K562 (cell line): ENCODE measurements around the gene BRME1. TPM values are rescaled to one million over a fixed set of nuclear protein-coding genes. Genes with fewer than 3 reads are reported as not detected.

Experiments used
- ATAC-seq: fragments of 200-7000 bp; cut with Tn5 transposase; 3 replicates; pipeline ENCODE4 v1.9.1; 2020; ENCODE audit warnings: moderate library complexity
- BruUV-seq: library from RNA; stranded (reverse); fragments of 400-500 nt; replicated peaks from 2 replicates; lab custom pipeline; 2021; lab: Mats Ljungman, UMichigan
- CTCF ChIA-PET: fragments of 300-600 bp; formaldehyde crosslinking; extraction: SDS; loops from one replicate; lab custom pipeline; 2021; ENCODE audit warnings: low intra/inter-chr PET ratio; lab: Yijun Ruan, JAX
- POLR2A ChIA-PET: fragments of 300-600, 350-650 bp; sonication (Branson Sonifier 250); formaldehyde crosslinking; extraction: SDS; loops from one replicate; lab custom pipeline; 2021; ENCODE audit warnings: antibody characterized with exemption, inconsistent platforms; lab: Yijun Ruan, JAX
- DNase-seq, 4 experiments: peaks; one replicate each; pipeline versions ENCODE4 v3.0.0 to v3.0.0-alpha.2; 2011 to 2018; ENCODE audit warnings: low spot score in 3 of 4, mixed read lengths in 3 of 4; ENCODE audit errors: extremely low read depth in 1 of 4
- FAIRE-seq: peaks from 2 replicates; lab custom pipeline; 2011; peaks lifted over from hg19 to GRCh38; lab: Jason Lieb, UNC
- H2AFZ ChIP-seq: 2 replicates; pipeline ENCODE4 v1.6.0; 2011; ENCODE audit warnings: low read depth, low read length, control low read depth, inconsistent platforms
- H3K27ac ChIP-seq: fragments of 200-600 bp; 3 replicates; pipeline ENCODE4 v1.8.0; 2011; ENCODE audit warnings: low read depth, mild to moderate bottlenecking, control low read depth, inconsistent platforms, low read length, moderate library complexity, mixed read lengths; ENCODE audit errors: extremely low read depth
- H3K27me3 ChIP-seq, 2 experiments: fragments of 300-600 bp in 1 of 2; 2 replicates in 1 of 2; 3 replicates in 1 of 2; pipeline versions ENCODE4 v1.6.0 to v1.8.0; 2011; ENCODE audit warnings: inconsistent platforms in 2 of 2, low read length in 2 of 2, mild to moderate bottlenecking in 1 of 2, mixed read lengths in 1 of 2, moderate library complexity in 1 of 2; ENCODE audit not compliant: control insufficient read depth in 2 of 2, insufficient read depth in 2 of 2
- H3K36me3 ChIP-seq: fragments of 300-600 bp; 3 replicates; pipeline ENCODE4 v1.8.0; 2011; ENCODE audit warnings: mild to moderate bottlenecking, low read length, inconsistent platforms; ENCODE audit not compliant: control insufficient read depth, insufficient read depth
- H3K4me1 ChIP-seq, 2 experiments: fragments of 200-600 bp in 1 of 2; replicated peaks in 1 of 2; 2 replicates in 1 of 2; 3 replicates in 1 of 2; pipeline versions ENCODE4 v1.5.1 to v1.8.0; 2011; ENCODE audit warnings: inconsistent platforms in 2 of 2, low read length in 2 of 2, mild to moderate bottlenecking in 1 of 2, mixed read lengths in 1 of 2, moderate library complexity in 1 of 2; ENCODE audit not compliant: control insufficient read depth in 2 of 2, insufficient read depth in 2 of 2
- H3K4me2 ChIP-seq: 2 replicates; pipeline ENCODE4 v1.6.1; 2011; ENCODE audit warnings: low read length, control low read depth, inconsistent platforms, mixed read lengths; ENCODE audit not compliant: insufficient read depth
- H3K4me3 ChIP-seq: fragments of 200-600 bp; sonication (generic), shearing (Covaris generic); 2 replicates; pipeline ENCODE4 v1.5.1; 2016; ENCODE audit warnings: control low read depth, inconsistent platforms
- H3K79me2 ChIP-seq: fragments of 200-600 bp; 3 replicates; pipeline ENCODE4 v1.8.0; 2011; ENCODE audit warnings: low read length, inconsistent platforms; ENCODE audit not compliant: control insufficient read depth, insufficient read depth
- H3K9ac ChIP-seq, 2 experiments: 2 replicates each; pipeline versions ENCODE4 v1.6.0 to v1.6.1; 2011; ENCODE audit warnings: low read depth in 2 of 2, low read length in 2 of 2, control low read depth in 1 of 2, inconsistent platforms in 1 of 2, mild to moderate bottlenecking in 1 of 2, mixed read lengths in 1 of 2; ENCODE audit not compliant: insufficient read depth in 1 of 2
- H3K9me1 ChIP-seq: one replicate; pipeline ENCODE4 v1.6.0; 2011; ENCODE audit warnings: inconsistent platforms, mild to moderate bottlenecking, low read length, moderate library complexity; ENCODE audit not compliant: control insufficient read depth, insufficient read depth
- H3K9me3 ChIP-seq: replicated peaks from 2 replicates; pipeline ENCODE4 v1.5.1; 2011; ENCODE audit warnings: low read depth, low read length, inconsistent platforms; ENCODE audit not compliant: control insufficient read depth, insufficient read depth
- H4K20me1 ChIP-seq: replicated peaks from 2 replicates; pipeline ENCODE4 v1.6.1; 2011; ENCODE audit warnings: low read length, inconsistent platforms, mixed read lengths; ENCODE audit not compliant: control insufficient read depth, insufficient read depth
- CREB5 ChIP-seq: fragments of 250-450 bp; sonication (Bioruptor Pico); IDR thresholded peaks from 2 replicates; pipeline ENCODE4 v1.5.0; 2020; ENCODE audit warnings: mild to moderate bottlenecking
- CTCFL ChIP-seq: IDR thresholded peaks from 2 replicates; pipeline ENCODE4 v1.6.1; 2011; ENCODE audit warnings: borderline replicate concordance, low read depth, mild to moderate bottlenecking, moderate library complexity, low read length; ENCODE audit not compliant: insufficient read depth, poor library complexity, severe bottlenecking
- MLLT1 ChIP-seq, 2 experiments: fragments of 450-650 bp; IDR thresholded peaks; 2 replicates each; pipeline ENCODE4 v1.6.1; 2016
- PRPF4 ChIP-seq: fragments of 200-400 bp; formaldehyde crosslinking; IDR thresholded peaks from one replicate; pipeline ENCODE4 v1.6.1; 2017; ENCODE audit warnings: low read length, low read depth, mild to moderate bottlenecking; ENCODE audit not compliant: insufficient read depth, poor library complexity, severe bottlenecking
- RAD21 ChIP-seq, 2 experiments: fragments of 250-450 bp in 1 of 2; fragments of 450-650 bp in 1 of 2; sonication (Bioruptor Pico) in 1 of 2; formaldehyde crosslinking in 1 of 2; IDR thresholded peaks in 1 of 2; conservative IDR thresholded peaks in 1 of 2; 2 replicates each; pipeline versions ENCODE4 v1.4.0 to v1.8.0; 2020 to 2022; ENCODE audit warnings: mild to moderate bottlenecking in 2 of 2, moderate library complexity in 1 of 2
- SFPQ ChIP-seq: fragments of 200-400 bp; formaldehyde crosslinking; IDR thresholded peaks from 2 replicates; pipeline ENCODE4 v1.6.1; 2017; ENCODE audit warnings: mild to moderate bottlenecking, low read depth, low read length, moderate library complexity
- TAF7 ChIP-seq: fragments of 450-650 bp; IDR thresholded peaks from 2 replicates; pipeline ENCODE4 v1.6.1; 2016; ENCODE audit warnings: missing genetic modification characterization, missing compliant biosample characterization
- USF1 ChIP-seq: sonication (generic); formaldehyde crosslinking; IDR thresholded peaks from 2 replicates; pipeline ENCODE4 v1.9.0; 2022; ENCODE audit warnings: mild to moderate bottlenecking, missing genetic modification reagents
- XRCC5 ChIP-seq: fragments of 200-400 bp; formaldehyde crosslinking; IDR thresholded peaks from 2 replicates; pipeline ENCODE4 v1.6.1; 2017; ENCODE audit warnings: low read depth, mild to moderate bottlenecking, low read length
- ZNF174 ChIP-seq: fragments of 250-450 bp; sonication (Bioruptor Pico); IDR thresholded peaks from 2 replicates; pipeline ENCODE4 v1.4.0; 2020; ENCODE audit warnings: mild to moderate bottlenecking
- ZNF778 ChIP-seq: fragments of 450-650 bp; formaldehyde crosslinking; IDR thresholded peaks from 2 replicates; pipeline ENCODE4 v1.4.0; 2020; ENCODE audit warnings: mild to moderate bottlenecking, moderate library complexity
- ZNF785 ChIP-seq: fragments of 250-450 bp; sonication (Bioruptor Pico); IDR thresholded peaks from 2 replicates; pipeline ENCODE4 v1.4.0; 2020; ENCODE audit warnings: mild to moderate bottlenecking
- WGBS: fragments of 100-300 bp; shearing (Covaris generic); methylation state at CpG from one replicate; pipeline ENCODE4 v1.1.6; 2016; ENCODE audit warnings: low coverage, mixed read lengths; ENCODE audit not compliant: insufficient coverage; ENCODE audit errors: missing lambda C conversion rate; 5-methylcytosine and 5-hydroxymethylcytosine counted together
- in situ Hi-C: fragments of 300-500 bp; cut with MboI; formaldehyde crosslinking; loops from 4 replicates; pipeline ENCODE4 v1.15.0; 2018; ENCODE audit warnings: inconsistent platforms, mixed read lengths
- intact Hi-C: fragments of 100-400 bp; cut with micrococcal nuclease; formaldehyde crosslinking; loops from 2 replicates; pipeline ENCODE4 v1.14.2; 2022
- polyA plus RNA-seq, 8 experiments: library from polyadenylated mRNA; depleted of rRNA in 4 of 8; stranded (reverse) in 5 of 8; unstranded in 3 of 8; fragments of >200 nt; fragmentation: Nextera tagmentation in 2 of 8; fragmentation: Illumina TruSeq in 1 of 8; extraction: Ambion mirVana in 2 of 8; extraction: Trizol in 1 of 8; gene quantifications; 2 replicates each; pipeline versions ENCODE4 v1.2.1 to v1.2.3, GENCODE V29; 2011 to 2014; ENCODE audit warnings: inconsistent platforms in 1 of 8, missing spikeins in 1 of 8
- total RNA-seq, 7 experiments: library from RNA; depleted of rRNA in 6 of 7; stranded (reverse); fragments of >200 nt in 6 of 7; fragmentation: Illumina TruSeq in 2 of 7; extraction: Trizol in 2 of 7; gene quantifications; 2 replicates each; pipeline versions ENCODE4 v1.2.1 to v1.2.3, GENCODE V29; 2011 to 2021; ENCODE audit warnings: low replicate concordance in 1 of 7

Gene BRME1
- total and polyA plus RNA-seq, 9 of the 15 experiments (the other 6 are each of a cell fraction or from before 2014, with no cell fraction given): 0.75 to 6.1 (median 3.6) TPM

- H3K36me3 ChIP-seq: no peaks in the 10 kb centered on the region
- FAIRE-seq: no peak
- H3K27me3 ChIP-seq: peaks cover 6 to 9% of the 10 kb centered on the region in 2 experiments; a peak in 4 of 5 replicates
- peak overlapping the region; percentile 83; the same call in 1 of the 2 replicates for H2AFZ ChIP-seq
- no peak overlapping the region for H3K4me3 ChIP-seq
- in situ Hi-C loops (loop anchor here (5.0 kb wide), 2 partner anchors 74 to 254 kb away; no protein-coding TSS in a partner anchor), intact Hi-C loops (loop anchor here (5.0 kb wide), 1 partner anchor 34 kb away; no protein-coding TSS in a partner anchor)
- no peak for DNase-seq
- H3K4me1 ChIP-seq: peaks cover 12 to 26% of the 10 kb centered on the region in 2 experiments
- ChIA-PET POLR2A (interaction anchor here (0.7 to 1.1 kb wide), 2 partner anchors 86 to 245 kb away, joined by 3 read pairs; no protein-coding TSS in a partner anchor), CTCF (no interaction called here)
- no peaks in the 10 kb centered on the region for H3K79me2 ChIP-seq
- BruUV-seq: no TSS peak
- 81% methylated on average over 12 of the region's 13 CpGs for WGBS
- no peaks in the 10 kb centered on the region for H4K20me1 ChIP-seq
- 0 out of 3 replicates have a peak overlapping the region, but pooled peaks have one; percentile 63 for H3K27ac ChIP-seq
- H3K9me1 ChIP-seq: no peaks in the 10 kb centered on the region
- no peak for ATAC-seq
- no peaks in the 10 kb centered on the region for H3K9me3 ChIP-seq
- no peak overlapping the region for H3K9ac ChIP-seq
- no peak overlapping the region for H3K4me2 ChIP-seq
- TF ChIP-seq SFPQ: no peak
- no peak for TF ChIP-seq PRPF4
- no peak for TF ChIP-seq ZNF778 (CRISPR knock-in tag)
- TF ChIP-seq TAF7 (tag): no peak
- no peak for TF ChIP-seq CREB5 (CRISPR knock-in tag)
- no peak for TF ChIP-seq ZNF174 (CRISPR knock-in tag)
- no peak for TF ChIP-seq XRCC5
- no peak for TF ChIP-seq ZNF785
- TF ChIP-seq RAD21 (CRISPR knock-in tag; conservative IDR thresholded peaks at IDR 0.05 in 1 of 2, IDR thresholded peaks at IDR 0.05 in 1 of 2): no peak
- TF ChIP-seq USF1 (CRISPR knock-in tag): no peak
- no peak for TF ChIP-seq CTCFL
- TF ChIP-seq MLLT1 (IDR thresholded peaks at IDR 0.05): 0 out of 4 replicates have a peak, but pooled peaks of 1 of the 2 experiments have one; percentile 31
Observed at GRCh38 chr19:13860679-13861391, 45.1 kb downstream of the BRME1 start.
